Heart left ventricle (tissue), 16 donors: ENCODE results near the gene WDR77. TPM values are rescaled to one million over a fixed set of nuclear protein-coding genes. Genes with fewer than 3 reads are reported as not detected.

ENCODE experiments used
- ATAC-seq, 4 donors: fragments of 200-7000 bp; cut with Tn5 transposase; one replicate each; pipeline ENCODE4 v1.9.1; 2020 to 2022; ENCODE audit warnings: moderate library complexity in 4 of 4, mild to moderate bottlenecking in 3 of 4, moderate number of reproducible peaks in 1 of 4
- DNase-seq, 5 donors: peaks; one replicate each; pipeline ENCODE4 v3.0.0-alpha.2; 2020
- H3K27ac ChIP-seq, 12 donors: fragments of 200-600 bp; sonication (generic) in 4 of 12; one replicate each; pipeline versions ENCODE4 v1.5.0 to v1.8.0; 2016 to 2022; ENCODE audit warnings: mild to moderate bottlenecking in 2 of 12
- H3K27me3 ChIP-seq, 9 donors: fragments of 200-600 bp; sonication (generic) in 2 of 9; one replicate each; pipeline versions ENCODE4 v1.5.1 to v1.8.0; 2016 to 2022; ENCODE audit warnings: mild to moderate bottlenecking in 3 of 9
- H3K36me3 ChIP-seq, 9 donors: fragments of 200-600 bp; sonication (generic) in 2 of 9; one replicate each; pipeline versions ENCODE4 v1.5.0 to v1.8.0; 2018 to 2022; ENCODE audit warnings: mild to moderate bottlenecking in 2 of 9
- H3K4me1 ChIP-seq, 12 donors: fragments of 200-600 bp; sonication (generic) in 4 of 12; one replicate each; pipeline versions ENCODE4 v1.5.0 to v1.8.0; 2016 to 2022; ENCODE audit warnings: mild to moderate bottlenecking in 3 of 12
- H3K4me3 ChIP-seq, 12 donors: fragments of 200-600 bp; sonication (generic) in 4 of 12; one replicate each; pipeline versions ENCODE4 v1.5.0 to v1.8.0; 2017 to 2022; ENCODE audit warnings: mild to moderate bottlenecking in 9 of 12, moderate library complexity in 4 of 12
- H3K9me3 ChIP-seq, 12 donors: fragments of 200-600 bp; sonication (generic) in 4 of 12; one replicate each; pipeline versions ENCODE4 v1.5.0 to v1.8.0; 2016 to 2022; ENCODE audit warnings: mild to moderate bottlenecking in 1 of 12
- POLR2A ChIP-seq, 2 donors: fragments of 450-650 bp; IDR thresholded peaks; one replicate each; pipeline ENCODE4 v1.6.1; 2017; ENCODE audit warnings: antibody characterized with exemption in 2 of 2, mild to moderate bottlenecking in 2 of 2, moderate library complexity in 2 of 2
- WGBS, 4 donors: extraction: QIAGEN DNeasy Blood & Tissue Kit in 2 of 4; methylation state at CpG; one replicate each; pipeline versions ENCODE4 v1.1.5 to v1.1.7; 2013 to 2018; 5-methylcytosine and 5-hydroxymethylcytosine counted together
- intact Hi-C, 10 donors: fragments of 100-400 bp; cut with DNase I; formaldehyde crosslinking; loops; one replicate each; pipeline versions ENCODE4 v1.11.1 to v1.14.2; 2022
- polyA plus RNA-seq, 2 donors: library from polyadenylated mRNA; stranded (reverse); fragments of 200-250 nt; gene quantifications; one replicate each; pipeline ENCODE4 v1.2.3, GENCODE V29; 2013
- total RNA-seq, 9 donors: library from RNA; depleted of rRNA in 2 of 9; stranded (reverse); fragments of >200 nt in 2 of 9; fragmentation: NEBNext Ultra II Directional in 3 of 9; extraction: Animal tissue kit (Norgen Biotek cat#: 25700) in 3 of 9; gene quantifications; one replicate each; pipeline versions ENCODE4 v1.1.0 to v1.2.4, GENCODE V29; 2016 to 2023
- TF ChIP-seq, protein P1 (sequence below), 12 donors: fragments of 200-600 bp; sonication (generic) in 4 of 12; IDR thresholded peaks; one replicate each; pipeline versions ENCODE4 v1.5.0 to v1.8.0; 2018 to 2022; ENCODE audit warnings: antibody characterized with exemption in 12 of 12, mild to moderate bottlenecking in 5 of 12
- donor health status: ischemic (EF 13 %, LVEDD 7.1; RV severe dilation, severe dysfunction).
- donor health status: healthy with polysubstance abuse.
- donor health status: DM: no; HTN: yes; CAD: no.
- donor health status: DM: no; HTN: no; CAD: no.
- donor health status: ischemic (EF 25% LVEDD 6.9; RV normal size, moderate dysfunction).
- donor health status: ischemic (EF 25% LVEDD 5.7; RV mildly dilated, moderate dysfunction).
- donor health status: healthy.
- donor health status: DM: yes; HTN: yes; CAD: no.
- donor health status: ischemic (EF 35%, LVEDD 5.7; RV mildly dilated, moderate dysfunction).
- donor health status: nonischemic (EF 11% LVEDD 7.7; RV severe dilation, severe dysfunction).
- donor health status: DM: yes; HTN: yes; CAD: no.
- donor health status: PGD.
- donor health status: ischemic (EF 29% LVEDD 5.4; RV normal size, mild dysfunction).
- donor health status: nonischemic (EF 23%, LVEDD 6.1; RV moderate dilation, normal function).

Gene WDR77
- total and polyA plus RNA-seq, 11 donors = 25.6 to 64.3 (median 34.0) TPM

DNA sequence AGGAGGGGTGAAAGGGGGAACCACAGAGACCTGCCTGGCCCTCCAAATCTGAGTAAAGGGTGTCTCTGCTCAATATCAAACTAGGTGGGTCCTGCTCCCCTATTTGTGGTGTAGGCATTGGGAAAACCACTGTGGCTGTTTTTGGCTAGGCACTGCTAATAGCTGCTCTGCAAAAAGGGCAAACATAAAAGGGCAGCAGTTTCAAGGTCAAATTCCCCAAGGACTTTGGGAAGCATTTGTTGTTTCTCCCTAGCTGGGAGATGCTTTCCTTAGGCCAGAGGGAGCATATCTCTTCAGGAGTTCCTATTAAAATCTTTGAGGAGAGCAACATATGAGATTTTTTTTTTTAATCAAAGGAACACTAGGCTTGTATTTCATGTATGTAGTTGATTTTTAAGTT, 27.2 kb upstream of the WDR77 start:
- peak overlapping the region in 11 of 12 donors; percentile 1 to 95 (median 22) for H3K27ac ChIP-seq
- TF ChIP-seq, protein P1, sequence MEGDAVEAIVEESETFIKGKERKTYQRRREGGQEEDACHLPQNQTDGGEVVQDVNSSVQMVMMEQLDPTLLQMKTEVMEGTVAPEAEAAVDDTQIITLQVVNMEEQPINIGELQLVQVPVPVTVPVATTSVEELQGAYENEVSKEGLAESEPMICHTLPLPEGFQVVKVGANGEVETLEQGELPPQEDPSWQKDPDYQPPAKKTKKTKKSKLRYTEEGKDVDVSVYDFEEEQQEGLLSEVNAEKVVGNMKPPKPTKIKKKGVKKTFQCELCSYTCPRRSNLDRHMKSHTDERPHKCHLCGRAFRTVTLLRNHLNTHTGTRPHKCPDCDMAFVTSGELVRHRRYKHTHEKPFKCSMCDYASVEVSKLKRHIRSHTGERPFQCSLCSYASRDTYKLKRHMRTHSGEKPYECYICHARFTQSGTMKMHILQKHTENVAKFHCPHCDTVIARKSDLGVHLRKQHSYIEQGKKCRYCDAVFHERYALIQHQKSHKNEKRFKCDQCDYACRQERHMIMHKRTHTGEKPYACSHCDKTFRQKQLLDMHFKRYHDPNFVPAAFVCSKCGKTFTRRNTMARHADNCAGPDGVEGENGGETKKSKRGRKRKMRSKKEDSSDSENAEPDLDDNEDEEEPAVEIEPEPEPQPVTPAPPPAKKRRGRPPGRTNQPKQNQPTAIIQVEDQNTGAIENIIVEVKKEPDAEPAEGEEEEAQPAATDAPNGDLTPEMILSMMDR (IDR thresholded peaks at IDR 0.05) = no peak
- TF ChIP-seq POLR2A (IDR thresholded peaks at IDR 0.05) = no peak
- H3K27me3 ChIP-seq = no peaks in the 10 kb centered on the region
- intact Hi-C loops = no loop called here
- peaks cover 0 to 92% (median 37%) of the 10 kb centered on the region in 12 donors for H3K4me1 ChIP-seq
- peaks cover 0 to 18% (median 8%) of the 10 kb centered on the region in 9 donors for H3K36me3 ChIP-seq
- no peak for ATAC-seq
- DNase-seq = no peak
- H3K4me3 ChIP-seq = peak overlapping the region in 1 of 12 donors; percentile 58
- no peaks in the 10 kb centered on the region for H3K9me3 ChIP-seq

DNA sequence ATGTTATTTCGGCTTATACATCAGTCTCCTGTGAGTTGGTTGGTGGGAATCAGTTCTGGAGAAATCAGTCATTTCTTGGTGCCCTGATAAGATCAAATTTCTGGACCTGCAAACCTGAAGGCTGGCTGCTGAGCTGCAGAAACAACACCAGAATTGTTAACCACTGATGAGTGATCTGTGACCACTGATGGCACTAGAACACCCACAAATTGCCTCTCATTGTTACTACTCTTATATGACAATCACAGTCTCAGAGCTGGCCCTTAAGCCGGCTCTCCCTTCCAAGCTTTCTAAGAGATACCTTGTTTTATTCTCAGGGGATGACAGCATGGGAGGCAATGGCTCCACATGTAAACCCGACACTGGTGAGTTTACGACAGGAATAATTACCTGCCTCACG, 26.6 kb upstream of the WDR77 start:
- intact Hi-C loops = no loop called here
- Histone ChIP-seq H3K27me3 (no peaks in the 10 kb centered on the region), H3K4me1 (peaks cover 0 to 92% (median 37%) of the 10 kb centered on the region in 12 donors), H3K36me3 (peaks cover 0 to 23% (median 8%) of the 10 kb centered on the region in 9 donors), H3K9me3 (no peaks in the 10 kb centered on the region), H3K27ac (peak overlapping the region in 10 of 12 donors; percentile 1 to 95 (median 40)), H3K4me3 (peak overlapping the region in 1 of 12 donors; percentile 58)
- 69 to 86% (median 78%) methylated on average over 5 of the region's 5 CpGs for WGBS, 4 donors
- DNase-seq = no peak
- TF ChIP-seq, protein P1 (IDR thresholded peaks at IDR 0.05) = no peak
- ATAC-seq = no peak

DNA sequence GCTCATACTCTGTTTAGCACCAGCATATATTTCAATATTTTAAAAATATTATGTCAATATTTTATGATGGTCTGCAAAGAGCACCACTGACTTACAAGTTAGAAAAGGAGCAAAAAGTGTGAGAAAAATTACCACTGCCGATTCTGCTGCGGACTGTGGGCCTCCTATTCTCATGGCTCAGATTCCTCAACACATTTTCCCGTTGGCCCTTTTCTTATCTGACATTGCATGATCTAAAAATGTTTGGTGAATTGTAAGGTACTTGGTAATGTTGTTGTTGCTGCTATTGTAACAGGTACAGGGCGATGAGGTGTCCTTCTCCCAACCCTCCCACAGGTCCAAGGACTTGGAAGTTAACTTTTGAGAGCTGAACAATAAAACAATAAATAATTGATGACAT, 25.5 kb upstream of the WDR77 start:
- ATAC-seq = peak in 1 of 4 donors; percentile 25
- TF ChIP-seq, protein P1 (IDR thresholded peaks at IDR 0.05) = no peak
- TF ChIP-seq POLR2A (IDR thresholded peaks at IDR 0.05) = no peak
- H3K27ac ChIP-seq = peak overlapping the region; percentile 45 to 95 (median 68)
- intact Hi-C loops = no loop called here
- peak overlapping the region in 10 of 12 donors; percentile 7 to 58 (median 31) for H3K4me3 ChIP-seq
- H3K4me1 ChIP-seq = peaks cover 0 to 100% (median 37%) of the 10 kb centered on the region in 12 donors
- no peaks in the 10 kb centered on the region for H3K27me3 ChIP-seq
- 19 to 25% (median 20%) methylated on average over 4 of the region's 4 CpGs for WGBS, 4 donors
- H3K36me3 ChIP-seq = peaks cover 0 to 35% (median 16%) of the 10 kb centered on the region in 9 donors
- no peaks in the 10 kb centered on the region for H3K9me3 ChIP-seq
- no peak for DNase-seq

DNA sequence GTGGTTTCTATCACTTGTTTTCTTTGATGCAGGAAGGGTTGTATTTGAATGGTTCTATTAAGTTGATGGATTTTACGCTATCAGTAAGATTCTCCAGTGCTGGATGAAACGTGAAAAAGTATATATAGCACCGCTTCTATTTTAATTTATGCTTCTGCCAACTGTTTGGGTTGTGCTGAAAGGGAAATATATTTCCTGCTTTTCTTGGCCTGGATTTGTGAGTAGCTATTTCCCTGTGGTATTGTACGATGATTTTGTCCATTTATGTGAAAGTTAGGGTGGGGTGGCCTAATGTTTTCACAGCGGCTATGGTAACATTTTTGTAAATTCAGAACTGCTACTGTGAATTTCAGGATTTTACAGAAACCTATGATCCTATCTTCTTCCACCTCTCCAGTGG, 25.1 kb upstream of the WDR77 start:
- intact Hi-C loops = no loop called here
- H3K27ac ChIP-seq = peak overlapping the region; percentile 45 to 95 (median 68)
- H3K4me1 ChIP-seq = peaks cover 0 to 99% (median 37%) of the 10 kb centered on the region in 12 donors
- H3K27me3 ChIP-seq = no peaks in the 10 kb centered on the region
- peaks cover 0 to 39% (median 20%) of the 10 kb centered on the region in 9 donors for H3K36me3 ChIP-seq
- 15 to 23% (median 17%) methylated on average over 5 of the region's 5 CpGs for WGBS, 4 donors
- peak overlapping the region in 10 of 12 donors; percentile 7 to 58 (median 31) for H3K4me3 ChIP-seq
- no peak for TF ChIP-seq POLR2A (IDR thresholded peaks at IDR 0.05)
- TF ChIP-seq, protein P1 (IDR thresholded peaks at IDR 0.05) = no peak
- ATAC-seq (peak in 2 of 4 donors; percentile 45 to 54), DNase-seq (no peak)
- H3K9me3 ChIP-seq = no peaks in the 10 kb centered on the region
